GM12865 (cell line): Measurements from ENCODE around the gene DPP6.
A peak's percentile ranks its signal among the peaks of the same experiment; 100 is the strongest.

Source experiments
- DNase-seq: peaks from one replicate; pipeline ENCODE4 v3.0.0; 2010; ENCODE audit warnings: low read depth
- H3K4me3 ChIP-seq: 2 replicates; pipeline ENCODE4 v1.5.1; 2011; ENCODE audit warnings: mild to moderate bottlenecking, low read depth, low read length, control low read depth
- CTCF ChIP-seq: IDR thresholded peaks from 2 replicates; pipeline ENCODE4 v1.5.1; 2011; ENCODE audit warnings: low read length, control low read depth, low read depth, inconsistent platforms; ENCODE audit not compliant: insufficient read depth; ENCODE audit errors: missing control alignments

Gene DPP6

GRCh38 chr7:154472343-154472742, 420.1 kb downstream of the DPP6 start:
- DNase-seq: no peak
- TF ChIP-seq CTCF: no peak
- no peak overlapping the region for H3K4me3 ChIP-seq

- no peak overlapping the region for H3K4me3 ChIP-seq
- TF ChIP-seq CTCF: no peak
- DNase-seq: no peak
These were observed 421.2 kb downstream of the DPP6 start for GRCh38 chr7:154473360-154473759.

GRCh38 chr7:154474903-154475520, 422.8 kb downstream of the DPP6 start:
- no peak for TF ChIP-seq CTCF
- no peak overlapping the region for H3K4me3 ChIP-seq
- peak; percentile 14 for DNase-seq

- no peak overlapping the region for H3K4me3 ChIP-seq
- TF ChIP-seq CTCF: no peak
- no peak for DNase-seq
These were observed 423.7 kb downstream of the DPP6 start for GRCh38 chr7:154475864-154476263.

GRCh38 chr7:154480817-154481216, 428.6 kb downstream of the DPP6 start:
- DNase-seq: no peak

GRCh38 chr7:154482863-154483262, 430.7 kb downstream of the DPP6 start:
- no peak for DNase-seq
- TF ChIP-seq CTCF: no peak
- H3K4me3 ChIP-seq: no peak overlapping the region

More at GRCh38 chr7:154480817-154481216, 428.6 kb downstream of the DPP6 start:
- no peak for TF ChIP-seq CTCF
- H3K4me3 ChIP-seq: no peak overlapping the region

GRCh38 chr7:154484406-154484805, 432.2 kb downstream of the DPP6 start:
- H3K4me3 ChIP-seq: no peak overlapping the region
- no peak for TF ChIP-seq CTCF
- DNase-seq: no peak
